GM18519 (cell line): ENCODE data around the gene PER1.

Source experiments
- ATAC-seq: cut with Tn5 transposase; IDR thresholded peaks from one replicate; pipeline ENCODE4 v1.9.1; 2021; ENCODE audit warnings: mild to moderate bottlenecking, moderate library complexity; ENCODE audit not compliant: unreplicated experiment, low FRiP score

PER1 gene

DNA sequence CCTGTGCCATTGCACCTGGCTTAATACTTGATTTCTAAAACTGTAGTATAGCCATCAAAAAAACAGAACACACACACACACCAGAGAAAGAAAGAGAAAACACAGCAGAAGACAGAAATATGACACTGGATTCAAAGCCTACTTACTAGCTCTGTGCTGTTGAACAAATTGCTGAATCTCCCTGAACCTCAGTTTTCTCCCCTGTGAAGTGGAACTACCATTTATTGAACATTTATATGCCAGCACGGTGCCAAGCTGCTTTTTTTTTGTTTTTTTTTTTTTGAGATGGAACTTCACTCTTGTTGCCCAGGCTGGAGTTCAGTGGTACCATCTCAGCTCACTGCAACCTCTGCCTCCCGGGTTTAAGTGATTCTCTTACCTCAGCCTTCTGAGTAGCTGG lies 51.4 kb downstream of the PER1 start:
- no peak for ATAC-seq

DNA sequence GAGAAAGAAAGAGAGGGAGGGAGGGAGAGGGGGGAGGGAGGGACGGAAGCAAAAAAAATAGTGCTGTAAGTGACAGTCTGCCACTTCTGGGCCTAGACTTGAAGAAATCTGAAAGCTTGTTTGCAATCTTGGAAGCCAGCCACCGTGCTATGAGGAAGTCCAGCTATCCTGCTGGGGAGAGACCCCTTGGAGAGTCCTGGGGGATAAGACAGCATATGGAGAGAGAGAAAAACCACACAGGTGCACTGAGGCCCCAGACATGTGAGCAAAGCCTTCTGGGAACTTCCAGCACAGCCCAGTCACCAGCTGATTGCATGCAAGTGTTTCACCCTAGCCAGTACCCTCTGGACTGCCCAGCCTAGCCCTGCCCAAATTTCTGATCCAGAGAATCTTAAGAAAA lies 52.1 kb downstream of the PER1 start:
- no peak for ATAC-seq

DNA sequence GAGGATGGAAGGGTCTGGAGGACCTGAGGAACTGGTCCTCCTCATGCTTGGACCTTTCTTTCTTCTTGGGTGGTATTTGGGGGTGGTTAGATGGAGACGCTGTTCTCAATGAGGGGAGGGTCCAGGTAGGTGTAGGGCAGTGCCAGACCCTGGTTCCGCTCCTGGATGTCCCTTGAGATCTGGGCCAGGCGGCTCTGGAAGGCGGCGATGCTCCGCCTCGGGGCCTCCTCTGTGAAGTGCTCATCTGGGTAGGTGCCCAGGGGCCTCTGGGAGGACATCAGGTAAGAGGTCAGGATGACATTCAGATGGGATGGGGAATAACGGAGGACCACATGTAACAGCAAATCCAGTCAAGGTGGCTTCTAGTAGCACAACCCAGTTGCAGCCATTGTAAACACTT lies 55.7 kb downstream of the PER1 start:
- ATAC-seq: no peak

DNA sequence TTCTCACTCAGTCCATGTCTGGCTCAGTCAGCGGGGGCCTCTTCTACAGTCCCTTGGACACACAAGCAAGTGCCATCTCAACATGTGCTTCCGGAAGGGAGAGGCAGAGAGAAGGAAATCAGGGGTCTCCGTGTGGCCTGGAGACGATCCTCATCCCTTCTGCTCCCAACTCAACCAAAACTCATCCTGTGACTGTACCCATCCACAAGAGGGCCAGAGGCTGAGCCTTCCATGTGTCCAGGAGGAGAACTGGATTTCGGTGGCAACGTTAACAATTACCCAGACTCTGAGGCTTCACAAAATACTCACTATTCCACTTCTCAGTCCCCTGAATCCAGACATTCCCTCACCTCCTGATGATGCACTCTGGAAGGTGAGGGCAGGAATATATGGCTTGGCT lies 56.8 kb downstream of the PER1 start:
- ATAC-seq: no peak

GRCh38 chr17:8091033-8091687 lies 61.0 kb downstream of the PER1 start:
- no peak for ATAC-seq
